Mucosa of stomach (tissue), 1 donor: Measurements from ENCODE around the gene IL4I1.

Experiments
- H3K27me3 ChIP-seq: one replicate; pipeline ENCODE4 v1.7.0; 2013; ENCODE audit warnings: mild to moderate bottlenecking, low read length; ENCODE audit not compliant: control insufficient read depth, insufficient read depth
- H3K36me3 ChIP-seq: one replicate; pipeline ENCODE4 v1.7.0; 2013; ENCODE audit warnings: low read length; ENCODE audit not compliant: control insufficient read depth, insufficient read depth
- H3K4me1 ChIP-seq: one replicate; pipeline ENCODE4 v1.7.0; 2013; ENCODE audit warnings: mild to moderate bottlenecking, low read length; ENCODE audit not compliant: control insufficient read depth, insufficient read depth
- H3K4me3 ChIP-seq: one replicate; pipeline ENCODE4 v1.7.0; 2013; ENCODE audit warnings: low read length
- H3K9ac ChIP-seq: one replicate; pipeline ENCODE4 v1.7.0; 2013; ENCODE audit warnings: mild to moderate bottlenecking, low read length, moderate library complexity
- H3K9me3 ChIP-seq: one replicate; pipeline ENCODE4 v1.7.0; 2013; ENCODE audit warnings: mild to moderate bottlenecking, low read length, moderate library complexity; ENCODE audit not compliant: control insufficient read depth
- donor health status: Pancreatic carcinoma.

IL4I1 gene

DNA sequence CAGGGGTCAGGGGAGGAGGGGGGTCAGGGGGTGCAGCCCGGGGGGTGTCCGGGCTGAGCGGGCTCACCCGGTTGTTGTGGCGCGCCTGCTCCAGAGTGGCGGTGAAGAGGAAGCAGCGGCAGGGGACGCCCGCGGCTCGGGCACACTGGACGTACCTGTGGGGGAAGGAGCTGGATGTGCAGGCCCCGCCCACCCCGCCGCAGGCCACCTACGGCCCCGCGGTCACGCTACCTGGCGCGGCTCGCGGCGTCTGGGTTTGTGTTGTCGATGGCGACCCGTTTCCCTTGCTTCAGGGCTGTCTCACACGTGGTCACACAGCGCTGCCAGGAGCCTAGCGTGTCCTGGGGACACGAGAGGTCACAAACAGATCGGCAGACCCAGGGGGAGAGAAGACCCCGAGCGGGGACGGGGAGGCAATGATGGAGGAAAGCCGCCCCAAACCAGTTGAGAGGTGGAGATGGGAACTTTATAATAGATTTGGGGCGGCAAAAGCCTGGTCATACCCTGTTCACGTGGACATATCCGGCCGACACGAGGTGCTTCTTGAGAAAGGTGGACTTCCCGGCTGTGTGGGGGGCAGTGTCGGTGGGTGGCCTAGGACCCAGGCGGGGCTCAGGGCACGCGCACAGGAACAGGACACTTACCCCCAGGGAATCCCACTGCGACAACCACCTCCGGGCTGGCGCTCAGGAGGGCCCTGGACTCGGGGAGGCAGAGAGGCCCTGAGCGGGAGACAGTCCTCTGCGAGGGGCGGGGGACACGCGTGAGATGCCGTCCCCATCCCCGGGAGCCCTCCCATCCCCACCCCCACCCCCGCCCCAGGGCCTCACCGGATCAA lies 34.9 kb downstream of the IL4I1 start:
- peak overlapping the region; percentile 29 for H3K9ac ChIP-seq
- peaks cover 35% of the 10 kb centered on the region for H3K4me1 ChIP-seq

GRCh38 chr19:49861107-49861506 lies 35.6 kb downstream of the IL4I1 start:
- Histone ChIP-seq H3K4me1 (peaks cover 28% of the 10 kb centered on the region), H3K27me3 (no peaks in the 10 kb centered on the region), H3K4me3 (no peak overlapping the region), H3K36me3 (peaks cover 31% of the 10 kb centered on the region), H3K9ac (peak overlapping the region; percentile 29), H3K9me3 (no peaks in the 10 kb centered on the region)

More for the DNA sequence above, 34.9 kb downstream of the IL4I1 start:
- Histone ChIP-seq H3K36me3 (peaks cover 31% of the 10 kb centered on the region), H3K9me3 (no peaks in the 10 kb centered on the region), H3K27me3 (no peaks in the 10 kb centered on the region), H3K4me3 (no peak overlapping the region)

DNA sequence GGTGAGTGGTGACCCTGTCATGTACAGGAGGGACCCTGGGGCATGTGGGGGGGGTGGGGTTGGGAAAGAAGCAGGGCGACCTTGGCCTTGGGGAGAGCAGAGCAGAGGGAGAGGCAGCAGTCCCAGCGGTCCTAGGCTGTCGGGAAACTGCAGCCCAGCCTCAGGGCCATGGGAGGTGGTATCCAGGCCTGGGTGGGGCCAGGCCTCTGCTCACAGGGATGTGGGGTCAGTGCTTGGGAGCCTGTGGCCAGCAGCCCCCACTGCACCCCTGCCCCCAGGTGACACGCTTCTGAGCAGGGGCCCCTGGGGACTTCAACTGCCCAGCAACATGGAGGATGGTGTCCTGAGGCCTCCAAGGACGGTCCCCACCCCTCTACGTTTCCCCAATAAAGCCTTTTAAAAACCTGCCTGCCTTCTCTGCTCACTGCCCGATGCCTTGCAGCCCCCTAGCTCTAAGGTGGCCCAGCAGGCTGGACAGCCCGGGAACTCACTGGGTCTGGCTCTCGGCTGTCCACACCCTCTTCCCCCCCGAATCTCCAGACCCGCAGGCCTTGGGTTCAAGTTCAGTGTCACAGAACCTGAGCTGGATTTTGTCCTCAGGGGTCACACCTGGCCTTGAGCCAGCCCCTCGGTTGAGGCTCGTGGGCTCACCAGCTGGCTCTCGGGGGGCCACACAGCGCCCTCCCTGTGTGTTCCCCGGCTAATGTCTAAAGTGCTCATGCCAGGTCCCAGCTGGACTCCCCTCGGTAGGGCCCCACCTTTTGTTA lies 36.2 kb downstream of the IL4I1 start:
- Histone ChIP-seq H3K36me3 (peaks cover 31% of the 10 kb centered on the region), H3K9me3 (no peaks in the 10 kb centered on the region), H3K4me3 (no peak overlapping the region), H3K9ac (peak overlapping the region; percentile 29), H3K4me1 (peaks cover 22% of the 10 kb centered on the region), H3K27me3 (no peaks in the 10 kb centered on the region)

- Histone ChIP-seq H3K36me3 (peaks cover 31% of the 10 kb centered on the region), H3K4me1 (peaks cover 15% of the 10 kb centered on the region), H3K4me3 (no peak overlapping the region), H3K9ac (no peak overlapping the region), H3K9me3 (no peaks in the 10 kb centered on the region), H3K27me3 (no peaks in the 10 kb centered on the region)
Measured at GRCh38 chr19:49859682-49860335, 36.9 kb downstream of the IL4I1 start.

DNA sequence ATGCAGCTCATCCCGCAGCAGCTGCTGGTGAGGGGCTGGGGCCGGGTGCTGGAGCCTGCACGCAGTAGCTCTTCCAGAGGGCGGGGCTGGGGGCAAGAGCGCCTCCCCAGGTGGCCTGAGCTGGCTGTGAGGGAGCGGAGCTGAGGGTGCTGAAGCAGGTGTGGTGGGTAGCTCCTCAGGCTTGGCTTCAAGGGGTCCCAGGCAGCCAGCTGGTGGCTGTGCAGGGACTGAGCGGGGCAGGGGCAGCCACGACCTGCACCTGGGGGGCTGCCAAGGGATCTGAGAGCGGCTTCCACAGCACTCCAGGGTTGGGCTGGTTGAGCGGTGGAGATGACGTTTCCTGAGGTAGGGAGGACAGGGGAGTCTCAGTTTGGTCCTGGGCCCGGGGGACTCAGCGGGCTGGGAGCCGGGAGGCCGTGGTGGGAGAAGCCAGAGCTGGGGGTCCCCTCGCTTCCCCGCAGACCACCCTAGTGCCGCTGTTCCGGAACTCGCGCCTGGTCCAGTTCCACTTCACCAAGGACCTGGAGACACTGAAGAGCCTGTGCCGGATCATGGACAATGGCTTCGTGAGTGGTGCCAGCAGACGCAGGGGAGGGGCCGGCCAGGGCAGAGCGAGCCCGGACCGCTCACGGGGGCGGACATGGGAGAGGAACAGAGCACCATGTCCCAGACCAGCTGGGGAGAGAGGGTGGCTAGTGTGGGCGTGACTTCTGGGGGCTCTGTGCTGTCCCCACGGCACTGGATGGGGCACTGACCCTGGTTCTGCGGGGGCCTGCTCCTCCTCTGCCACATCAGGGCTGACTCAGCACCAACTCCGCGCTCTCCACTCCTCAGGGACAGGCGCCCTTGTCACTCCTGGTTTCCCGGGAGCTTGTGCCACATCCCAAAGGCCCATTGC lies 38.4 kb downstream of the IL4I1 start:
- H3K36me3 ChIP-seq = peaks cover 20% of the 10 kb centered on the region
- no peak overlapping the region for H3K4me3 ChIP-seq
- H3K9me3 ChIP-seq = no peaks in the 10 kb centered on the region
- H3K9ac ChIP-seq = no peak overlapping the region
- H3K27me3 ChIP-seq = no peaks in the 10 kb centered on the region
- H3K4me1 ChIP-seq = peaks cover 19% of the 10 kb centered on the region

GRCh38 chr19:49857838-49858087 lies 38.9 kb downstream of the IL4I1 start:
- peaks cover 20% of the 10 kb centered on the region for H3K36me3 ChIP-seq
- no peak overlapping the region for H3K9ac ChIP-seq
- H3K4me3 ChIP-seq = no peak overlapping the region
- H3K4me1 ChIP-seq = peaks cover 24% of the 10 kb centered on the region
- no peaks in the 10 kb centered on the region for H3K27me3 ChIP-seq
- H3K9me3 ChIP-seq = no peaks in the 10 kb centered on the region

DNA sequence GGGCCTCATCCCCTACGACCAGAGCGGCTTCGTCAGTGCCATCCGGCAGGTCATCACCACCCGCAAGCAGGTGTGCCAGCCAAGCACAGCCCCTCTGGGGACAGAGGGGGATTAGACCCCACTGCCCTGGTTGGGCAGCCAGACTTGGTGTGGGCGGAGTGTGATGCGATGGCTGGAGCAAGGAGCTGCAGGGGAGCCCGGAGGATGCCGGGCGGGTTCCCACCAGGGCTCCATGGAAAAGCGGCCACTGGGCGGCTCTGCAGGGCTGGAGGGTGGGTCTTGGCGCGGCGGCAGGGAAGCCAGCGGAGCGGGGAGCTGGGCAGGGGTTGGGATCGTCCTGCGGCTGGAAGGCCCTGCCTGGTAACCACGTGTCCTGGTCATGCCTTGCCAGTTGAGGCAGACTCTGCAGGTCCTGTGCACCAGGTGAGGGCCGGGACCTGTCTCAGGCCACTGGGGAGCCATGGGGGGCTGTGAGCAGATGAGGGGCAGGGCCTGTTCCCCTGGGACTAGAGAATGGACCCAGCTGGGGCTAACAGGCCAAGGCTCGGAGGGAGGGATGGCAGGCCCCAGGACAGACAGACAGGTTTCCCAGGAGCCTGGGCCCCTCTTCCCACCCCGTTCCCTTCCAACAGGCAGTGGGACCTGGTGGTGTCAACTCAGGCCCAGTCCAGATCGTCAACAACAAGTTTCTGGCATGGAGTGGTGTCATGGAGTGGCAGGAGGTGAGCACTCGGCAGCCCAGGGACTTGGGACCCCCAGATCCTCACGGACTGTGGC lies 39.4 kb downstream of the IL4I1 start:
- Histone ChIP-seq H3K4me1 (peaks cover 30% of the 10 kb centered on the region), H3K27me3 (no peaks in the 10 kb centered on the region), H3K36me3 (peaks cover 20% of the 10 kb centered on the region), H3K9me3 (no peaks in the 10 kb centered on the region), H3K4me3 (no peak overlapping the region), H3K9ac (no peak overlapping the region)

GRCh38 chr19:49856574-49857021 lies 40.1 kb downstream of the IL4I1 start:
- Histone ChIP-seq H3K4me1 (peaks cover 31% of the 10 kb centered on the region), H3K4me3 (no peak overlapping the region), H3K27me3 (no peaks in the 10 kb centered on the region), H3K9me3 (no peaks in the 10 kb centered on the region), H3K36me3 (peaks cover 20% of the 10 kb centered on the region), H3K9ac (no peak overlapping the region)

- Histone ChIP-seq H3K9ac (no peak overlapping the region), H3K4me1 (peaks cover 25% of the 10 kb centered on the region), H3K4me3 (no peak overlapping the region), H3K36me3 (peaks cover 20% of the 10 kb centered on the region), H3K9me3 (no peaks in the 10 kb centered on the region), H3K27me3 (no peaks in the 10 kb centered on the region)
Measured at GRCh38 chr19:49855676-49856573, 40.8 kb downstream of the IL4I1 start.

GRCh38 chr19:49855277-49855675 lies 41.4 kb downstream of the IL4I1 start:
- Histone ChIP-seq H3K9me3 (no peaks in the 10 kb centered on the region), H3K4me1 (peaks cover 23% of the 10 kb centered on the region), H3K9ac (no peak overlapping the region), H3K36me3 (peaks cover 13% of the 10 kb centered on the region), H3K4me3 (no peak overlapping the region), H3K27me3 (no peaks in the 10 kb centered on the region)
